ENCODE results near the gene ALX3.

ALX3 gene

GRCh38 chr1:110065841-110066240 is 4.6 kb downstream of the ALX3 start:
- no peak for DNase-seq (ENCODE audit: low spot score)

DNA sequence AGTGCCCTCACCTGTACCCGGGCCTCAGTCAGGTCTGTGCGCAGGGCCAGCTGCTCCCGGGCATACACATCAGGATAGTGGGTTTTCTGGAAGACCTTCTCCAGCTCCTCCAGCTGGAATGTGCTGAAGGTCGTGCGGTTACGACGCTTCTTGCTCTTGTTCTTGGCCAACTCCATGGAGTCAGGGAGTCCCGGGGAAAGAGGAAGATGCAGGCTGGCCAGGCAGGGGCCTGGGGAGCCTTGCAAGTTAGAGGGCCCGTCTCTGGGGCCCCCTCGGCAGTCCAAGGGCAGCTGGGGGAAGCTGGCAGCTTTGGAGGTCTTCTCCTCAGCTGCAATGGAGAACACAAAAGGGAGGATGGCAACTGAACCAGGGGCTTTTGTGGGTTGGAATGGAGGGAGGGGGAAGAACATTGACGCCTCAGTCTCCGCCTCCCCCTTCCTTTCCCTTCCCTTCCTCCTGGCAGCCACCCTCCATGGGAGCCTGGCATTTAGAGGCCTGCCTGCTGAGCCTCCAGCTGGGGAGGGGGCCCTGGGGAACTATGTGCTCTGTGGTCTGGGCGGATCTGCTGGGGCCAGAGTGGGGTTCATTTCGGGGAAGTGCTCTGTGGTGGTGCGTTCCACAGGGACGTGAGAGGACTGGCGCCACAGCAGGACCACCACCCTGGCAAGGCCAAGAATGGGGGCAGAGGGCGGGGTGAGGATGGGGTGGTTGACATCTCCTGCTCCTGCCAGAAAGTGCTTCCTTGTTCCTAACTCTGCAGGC is 5.7 kb downstream of the ALX3 start:
- no peak for DNase-seq (ENCODE audit: low spot score)

DNA sequence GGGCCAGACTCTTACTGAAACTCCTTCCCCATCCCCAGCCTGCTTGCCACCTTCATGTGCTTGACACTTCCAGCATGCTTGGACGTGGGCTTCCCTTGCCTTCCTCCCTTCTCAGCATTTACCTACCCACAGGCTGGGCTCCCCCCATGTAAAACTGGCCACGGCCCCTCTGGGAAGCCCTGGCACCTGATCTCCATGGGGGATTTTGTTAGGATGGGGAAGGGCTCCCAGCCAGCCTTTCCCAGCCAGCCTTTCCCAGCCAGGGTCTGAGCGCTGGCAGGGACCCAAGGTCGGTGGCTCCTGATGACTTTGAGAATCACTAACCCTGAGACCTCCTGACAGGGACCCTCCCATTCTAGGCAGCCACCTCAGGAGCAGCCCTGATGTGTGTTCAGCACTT is 6.7 kb downstream of the ALX3 start:
- no peak for DNase-seq (ENCODE audit: low spot score)

DNA sequence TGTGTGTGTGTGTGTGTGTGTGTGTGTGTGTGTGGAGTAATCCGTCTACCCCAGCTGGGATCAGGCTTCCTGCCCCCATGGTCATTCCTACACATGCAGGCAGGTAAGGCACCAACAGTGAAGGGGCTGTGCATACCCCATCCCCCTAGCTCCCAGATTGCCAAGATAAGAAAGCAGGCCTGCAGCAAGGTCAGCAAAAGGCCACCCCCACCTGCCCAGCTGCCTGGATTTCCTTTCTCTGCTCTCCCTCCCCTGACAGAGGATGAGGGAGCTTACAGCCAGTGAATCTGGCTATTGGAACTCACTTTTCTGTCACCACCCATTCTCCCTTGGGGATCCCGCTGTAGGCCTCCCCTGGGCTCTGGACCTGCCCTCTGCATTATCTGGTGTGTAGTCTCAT is 7.9 kb downstream of the ALX3 start:
- no peak for DNase-seq (ENCODE audit: low spot score)

GRCh38 chr1:110061341-110061740 is 9.1 kb downstream of the ALX3 start:
- no peak for DNase-seq (ENCODE audit: low spot score)

DNA sequence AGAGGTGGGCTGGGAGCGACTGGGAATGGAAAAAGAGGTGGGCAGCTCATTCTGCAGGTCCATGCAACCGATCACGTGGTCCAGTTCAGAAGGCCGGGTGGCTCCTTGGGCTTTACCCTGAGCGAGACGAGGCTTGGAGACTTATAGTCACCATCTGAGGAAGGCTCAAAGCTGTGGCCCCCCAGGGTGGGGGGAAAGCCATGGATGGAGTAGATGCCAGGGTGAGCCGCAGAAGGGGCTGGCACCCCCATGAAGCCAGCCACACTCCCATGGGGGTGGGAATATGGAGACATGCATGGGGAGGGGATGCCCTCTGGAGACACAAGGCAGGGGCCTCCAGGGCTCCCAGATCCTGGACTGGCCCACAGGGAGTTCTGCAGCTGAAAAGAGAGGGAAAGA is 9.8 kb downstream of the ALX3 start:
- no peak for DNase-seq (ENCODE audit: low spot score)

DNA sequence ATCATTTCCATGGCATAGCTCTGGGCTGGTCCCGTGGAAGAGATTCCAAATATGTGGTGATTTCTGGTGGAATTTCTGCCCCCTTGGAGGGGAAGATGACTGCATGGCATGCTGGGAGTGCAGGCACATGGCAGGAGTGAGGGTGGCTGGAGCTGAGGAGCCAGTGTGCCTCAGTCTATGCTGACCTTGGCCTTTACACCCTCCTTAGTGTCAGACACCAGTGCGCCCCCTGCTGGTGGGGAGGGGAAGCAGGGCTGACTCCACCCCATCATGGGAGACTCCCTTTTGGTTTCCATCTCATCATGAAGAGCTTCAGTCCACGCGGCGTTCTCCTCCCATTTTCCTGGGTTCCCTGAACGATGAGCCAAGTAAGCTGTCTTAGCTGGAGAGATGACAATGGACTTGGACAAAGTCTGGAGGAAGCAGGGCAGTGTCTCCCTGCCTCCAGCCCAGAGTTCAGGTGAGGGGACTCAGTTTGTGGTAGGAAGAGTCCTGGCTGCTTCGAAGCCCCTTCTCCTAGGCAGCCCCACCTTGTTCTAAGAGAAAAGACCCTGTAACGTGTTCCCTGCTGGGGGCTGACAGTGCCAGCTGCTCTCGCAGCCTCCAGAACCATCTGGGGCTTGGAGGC is 10.3 kb downstream of the ALX3 start:
- peak; percentile 62 for DNase-seq (ENCODE audit: low spot score)

GRCh38 chr1:110059133-110059863 is 11.2 kb downstream of the ALX3 start:
- DNase-seq (ENCODE audit: low spot score): no peak

DNA sequence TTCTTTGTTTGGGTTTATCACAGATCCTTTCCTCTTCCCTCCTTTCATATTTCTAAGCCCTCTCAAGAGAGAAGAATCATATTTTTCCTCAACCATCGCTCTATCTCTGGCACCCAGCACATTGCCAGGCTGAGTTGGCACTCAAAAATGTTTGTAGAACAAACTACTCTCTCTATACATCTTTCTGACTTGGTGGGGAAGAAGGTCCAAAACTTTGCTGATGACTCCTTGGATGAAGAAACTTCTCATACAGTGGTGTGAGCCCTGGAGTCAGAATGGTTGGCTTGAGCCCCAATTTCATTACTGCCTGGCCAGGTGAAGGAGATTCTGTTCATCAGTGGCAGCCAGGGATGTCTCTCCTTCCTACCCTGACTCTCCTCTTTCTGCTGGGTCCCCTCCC is 11.9 kb downstream of the ALX3 start:
- no peak for DNase-seq (ENCODE audit: low spot score)

- DNase-seq (ENCODE audit: low spot score): peak; percentile 33
Observed at GRCh38 chr1:110057963-110058518, 12.4 kb downstream of the ALX3 start.

DNA sequence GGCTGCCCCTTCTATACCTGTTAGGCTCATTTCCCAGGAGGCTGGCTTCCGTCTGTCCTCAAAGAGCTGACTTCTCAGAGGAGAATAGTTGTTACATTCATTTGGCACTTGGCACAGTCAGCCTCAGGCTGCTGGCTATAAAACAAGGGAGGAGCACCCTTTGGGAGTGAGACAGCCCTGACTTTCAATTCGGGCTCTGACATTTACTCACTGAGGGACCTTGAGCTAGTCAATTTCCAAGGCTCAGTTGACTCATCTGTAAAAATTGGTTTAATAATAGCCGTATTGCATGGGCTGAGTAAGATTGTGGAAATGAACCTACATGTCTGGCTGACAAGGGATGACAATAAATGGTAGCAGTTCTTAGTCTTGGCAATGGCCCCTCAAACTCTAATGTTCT is 13.7 kb downstream of the ALX3 start:
- peak; percentile 81 for DNase-seq (ENCODE audit: low spot score)

- DNase-seq (ENCODE audit: low spot score): peak; percentile 46
Observed at GRCh38 chr1:110056285-110056683, 14.2 kb downstream of the ALX3 start.

DNA sequence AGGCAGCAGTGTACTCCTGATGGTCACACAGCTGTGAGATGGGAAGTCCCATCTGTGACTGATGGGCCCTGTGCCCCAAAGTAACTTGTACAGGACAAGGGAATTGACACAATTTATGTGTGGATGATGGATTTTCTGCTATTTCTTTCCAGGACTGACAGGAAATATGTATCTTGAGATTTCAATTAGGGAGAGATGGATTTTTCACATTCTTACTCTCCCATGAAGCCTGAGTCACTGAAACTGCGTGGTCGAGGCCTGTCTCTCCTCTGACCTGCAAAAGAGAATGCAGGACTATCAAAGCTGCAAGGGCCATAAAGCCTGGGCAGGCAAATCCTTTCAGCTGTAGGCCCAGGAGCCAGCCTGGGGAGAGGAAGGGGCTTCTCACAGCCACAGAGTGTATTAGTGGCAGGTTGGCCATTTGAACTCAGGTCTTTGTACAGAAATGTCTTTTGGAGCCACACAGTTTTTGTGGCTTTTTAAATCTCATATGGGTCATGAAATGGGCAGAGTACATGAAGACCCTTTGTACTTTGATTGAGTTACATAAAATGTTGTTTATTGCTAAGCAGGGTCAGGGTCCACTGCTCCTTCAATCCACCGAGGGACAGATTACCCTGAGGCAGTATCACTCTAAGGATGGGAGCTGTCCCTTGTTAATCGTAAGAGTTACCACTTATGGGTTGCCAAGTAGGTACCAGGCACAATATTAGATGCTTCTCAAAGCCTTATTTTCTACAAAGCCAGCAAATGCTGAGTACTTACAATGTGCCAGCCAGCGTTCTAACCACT is 14.8 kb downstream of the ALX3 start:
- peak; percentile 76 for DNase-seq (ENCODE audit: low spot score)

DNA sequence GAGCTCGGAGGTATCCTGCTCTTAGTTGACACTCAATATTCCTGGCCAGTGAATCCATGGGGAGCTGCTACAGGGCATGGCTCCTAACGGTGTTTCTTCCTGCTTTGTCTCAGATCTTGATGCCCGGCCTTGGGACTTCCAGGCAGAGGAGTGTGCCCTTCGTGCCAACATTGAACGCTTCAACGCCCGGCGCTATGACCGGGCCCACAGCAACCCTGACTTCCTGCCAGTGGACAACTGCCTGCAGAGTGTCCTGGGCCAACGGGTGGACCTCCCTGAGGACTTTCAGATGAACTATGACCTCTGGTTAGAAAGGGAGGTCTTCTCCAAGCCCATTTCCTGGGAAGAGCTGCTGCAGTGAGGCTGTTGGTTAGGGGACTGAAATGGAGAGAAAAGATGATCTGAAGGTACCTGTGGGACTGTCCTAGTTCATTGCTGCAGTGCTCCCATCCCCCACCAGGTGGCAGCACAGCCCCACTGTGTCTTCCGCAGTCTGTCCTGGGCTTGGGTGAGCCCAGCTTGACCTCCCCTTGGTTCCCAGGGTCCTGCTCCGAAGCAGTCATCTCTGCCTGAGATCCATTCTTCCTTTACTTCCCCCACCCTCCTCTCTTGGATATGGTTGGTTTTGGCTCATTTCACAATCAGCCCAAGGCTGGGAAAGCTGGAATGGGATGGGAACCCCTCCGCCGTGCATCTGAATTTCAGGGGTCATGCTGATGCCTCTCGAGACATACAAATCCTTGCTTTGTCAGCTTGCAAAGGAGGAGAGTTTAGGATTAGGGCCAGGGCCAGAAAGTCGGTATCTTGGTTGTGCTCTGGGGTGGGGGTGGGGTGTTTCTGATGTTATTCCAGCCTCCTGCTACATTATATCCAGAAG is 16.7 kb downstream of the ALX3 start:
- DNase-seq (ENCODE audit: low spot score): peak; percentile 80

GRCh38 chr1:110051262-110051648 is 19.2 kb downstream of the ALX3 start:
- DNase-seq (ENCODE audit: low spot score): no peak

GRCh38 chr1:110050602-110051261 is 19.7 kb downstream of the ALX3 start:
- DNase-seq (ENCODE audit: low spot score): peak; percentile 47

GRCh38 chr1:110049801-110050601 is 20.5 kb downstream of the ALX3 start:
- no peak for DNase-seq (ENCODE audit: low spot score)

- DNase-seq (ENCODE audit: low spot score): no peak
Observed at GRCh38 chr1:110048923-110049601, 21.4 kb downstream of the ALX3 start.

DNA sequence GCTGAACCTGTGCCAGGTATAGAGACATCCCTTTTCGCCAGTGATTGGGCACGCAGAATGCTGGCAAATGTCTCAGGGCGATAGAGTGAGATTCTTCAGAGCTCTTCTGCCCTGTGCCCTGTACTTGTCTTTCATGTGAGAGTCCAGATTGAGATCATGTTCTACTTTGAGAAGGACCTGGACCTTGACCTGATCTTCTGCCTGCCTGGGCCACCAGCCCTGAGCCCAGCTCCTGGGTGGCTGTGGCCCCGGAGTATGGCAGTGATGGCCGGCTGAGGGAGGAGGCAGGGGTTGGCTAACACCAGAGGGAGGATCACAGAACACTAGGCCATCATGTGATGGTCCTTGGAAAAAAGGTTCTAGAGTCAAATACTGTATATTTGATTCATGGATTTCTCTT is 22.2 kb downstream of the ALX3 start:
- DNase-seq (ENCODE audit: low spot score): no peak
